T1000 (cell line): ENCODE data around the gene ZNF284.
"Not testable (repeated sequence)": the region's sequence is repeated elsewhere in the genome, so short reads cannot be mapped to it uniquely, and the experiment has no call there.

ENCODE experiments used
- DNase-seq: peaks from one replicate; lab custom pipeline; 2025; ENCODE audit warnings: mixed read lengths; lab: John Stamatoyannopoulos, UW

ZNF284 gene

DNA sequence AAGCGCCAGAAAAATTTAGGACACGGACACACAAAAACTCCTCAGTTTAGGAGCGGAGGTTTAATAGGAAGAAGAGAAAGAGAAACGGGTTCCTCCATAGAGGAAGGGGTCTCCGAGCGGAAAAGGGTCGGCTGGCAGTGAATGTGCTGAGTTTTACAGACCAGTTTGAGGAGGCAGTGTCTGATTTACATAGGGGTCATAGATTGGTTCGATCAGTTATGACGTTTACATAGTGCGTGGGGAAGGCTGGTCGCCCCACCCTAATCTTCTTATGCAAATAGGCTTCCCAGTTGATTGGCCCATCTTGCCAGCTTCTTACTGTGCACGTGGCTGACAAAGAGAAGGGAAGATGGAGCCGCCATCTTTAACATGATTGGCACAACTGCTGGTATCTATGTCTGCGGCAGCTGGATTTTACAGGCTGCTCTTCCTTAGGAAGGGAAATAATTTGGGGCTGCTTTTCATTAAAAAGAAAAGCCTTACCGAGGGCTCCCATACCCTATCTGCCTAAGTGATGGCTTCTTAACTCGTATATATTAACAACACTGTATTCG, 40.0 kb downstream of the ZNF284 start:
- peak; percentile 11 for DNase-seq

DNA sequence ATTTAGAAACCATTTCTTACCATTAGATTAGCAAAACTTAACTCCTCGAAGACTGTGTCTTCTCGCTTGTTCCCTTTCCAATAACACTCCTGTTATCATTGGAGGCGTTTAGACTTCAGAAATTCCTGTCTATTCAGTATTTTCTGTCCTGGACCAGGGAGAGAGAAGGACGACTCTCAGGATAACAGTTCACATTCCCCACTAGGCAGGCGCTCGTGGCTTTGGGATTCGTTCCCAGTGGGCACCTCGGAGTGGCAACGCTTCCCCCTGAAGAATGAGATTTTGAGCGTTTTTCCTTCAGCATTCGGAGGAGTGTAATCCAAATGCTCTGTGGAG, 40.8 kb downstream of the ZNF284 start:
- no peak for DNase-seq

DNA sequence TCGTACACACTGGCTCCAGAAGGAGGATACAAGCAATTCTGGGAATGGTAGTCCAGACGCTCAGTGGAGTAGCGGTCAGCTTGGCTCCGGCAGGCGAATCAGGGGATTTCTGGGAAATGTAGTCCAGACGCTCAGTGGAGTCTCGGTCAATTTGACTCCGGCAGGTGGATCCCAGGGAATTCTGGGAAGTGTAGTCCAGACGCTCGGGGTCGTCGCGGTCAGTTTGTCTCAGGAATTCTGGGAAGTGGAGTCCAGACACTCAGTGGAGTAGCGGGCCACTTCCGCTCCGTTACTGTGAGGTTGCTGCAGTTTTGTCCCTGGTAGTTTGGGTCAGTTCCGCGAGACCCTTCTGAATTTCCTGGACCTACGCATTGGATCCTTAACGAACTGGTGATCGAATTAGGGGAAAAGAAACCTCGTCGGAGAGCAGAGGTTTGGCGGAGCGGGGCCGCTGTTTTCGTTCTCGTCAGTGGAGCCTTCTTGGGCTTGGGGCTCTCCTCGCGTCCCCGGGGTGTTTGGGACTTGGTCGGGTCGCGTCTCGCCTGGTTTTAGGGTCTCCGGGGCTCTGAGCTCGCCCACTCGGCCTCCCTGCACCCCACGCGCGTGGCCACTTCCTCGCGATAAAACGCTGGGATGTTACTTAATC, 41.3 kb downstream of the ZNF284 start, which contains the start of gene ZNF225:
Gene ZNF225, plus strand, starts transcription at position 262 of the 646 bp plus-strand sequence. CDS start 2,429 bp downstream, outside the sequence.
- DNase-seq, result peak; percentile 90

DNA sequence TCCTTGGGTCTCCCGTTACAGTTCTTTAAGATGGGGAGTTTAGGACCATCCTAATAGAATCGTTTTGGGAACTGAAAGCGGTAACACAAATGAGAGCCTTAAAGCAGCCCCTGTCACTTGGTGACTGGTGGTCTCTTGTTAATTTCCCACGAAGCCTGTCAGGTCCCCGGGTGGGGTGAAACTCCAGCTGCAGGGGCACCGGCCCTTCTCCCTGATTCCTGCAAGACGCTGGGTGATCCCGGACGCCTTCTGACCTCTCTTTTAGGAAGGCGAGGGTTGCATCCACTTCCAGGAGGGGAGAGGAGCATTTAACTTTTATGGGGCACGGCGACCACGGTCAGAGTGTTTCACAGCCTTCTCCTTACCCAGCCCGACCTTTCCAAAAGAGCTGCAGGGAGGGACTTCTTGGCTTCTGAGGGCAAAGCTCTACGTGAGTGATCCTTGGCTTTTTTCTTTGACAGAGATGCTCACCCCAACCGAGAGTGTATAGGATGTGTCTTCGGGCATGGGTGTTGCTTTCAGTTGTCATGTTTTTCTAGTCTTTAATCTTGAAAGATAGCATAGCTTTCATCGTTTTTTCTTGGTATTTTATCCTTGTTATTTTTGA, 41.9 kb downstream of the ZNF284 start:
- no peak for DNase-seq

DNA sequence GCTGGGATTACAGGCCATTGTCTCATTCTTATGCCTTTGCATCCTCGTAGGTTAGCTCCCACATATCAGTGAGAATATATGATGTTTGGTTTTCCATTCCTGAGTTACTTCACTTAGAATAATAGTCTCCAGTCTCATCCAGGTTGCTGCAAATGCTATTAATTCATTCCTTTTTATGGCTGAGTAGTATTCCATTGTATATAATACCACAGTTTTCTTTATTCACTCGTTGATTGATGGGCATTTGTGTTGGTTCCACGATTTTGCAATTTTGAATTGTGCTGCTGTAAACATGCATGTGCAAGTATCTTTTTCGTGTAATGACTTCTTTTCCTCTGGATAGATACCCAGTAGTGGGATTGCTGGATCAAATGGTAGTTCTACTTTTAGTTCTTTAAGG, 49.2 kb downstream of the ZNF284 start:
- not testable (repeated sequence) for DNase-seq

DNA sequence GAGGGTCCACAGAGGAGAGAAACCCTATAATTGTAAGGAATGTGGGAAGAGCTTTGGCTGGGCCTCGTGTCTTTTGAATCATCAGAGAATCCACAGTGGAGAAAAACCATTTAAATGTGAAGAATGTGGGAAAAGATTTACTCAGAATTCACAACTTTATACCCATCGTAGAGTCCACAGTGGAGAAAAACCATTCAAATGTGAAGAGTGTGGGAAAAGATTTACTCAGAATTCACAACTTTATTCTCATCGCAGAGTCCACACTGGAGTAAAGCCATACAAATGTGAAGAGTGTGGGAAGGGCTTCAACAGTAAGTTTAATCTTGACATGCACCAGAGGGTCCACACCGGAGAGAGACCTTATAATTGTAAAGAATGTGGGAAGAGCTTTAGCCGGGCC, 60.0 kb downstream of the ZNF284 start:
- DNase-seq, result no peak
